ENCODE results near the gene BAIAP2. TPM values are rescaled to one million over a fixed set of nuclear protein-coding genes. Genes with fewer than 3 reads are reported as not detected.
"Not testable (repeated sequence)": the region's sequence is repeated elsewhere in the genome, so short reads cannot be mapped to it uniquely, and the experiment has no call there.

BAIAP2 gene
- polyA plus RNA-seq, 5 donors = 32.0 to 57.6 (median 48.4) TPM

DNA sequence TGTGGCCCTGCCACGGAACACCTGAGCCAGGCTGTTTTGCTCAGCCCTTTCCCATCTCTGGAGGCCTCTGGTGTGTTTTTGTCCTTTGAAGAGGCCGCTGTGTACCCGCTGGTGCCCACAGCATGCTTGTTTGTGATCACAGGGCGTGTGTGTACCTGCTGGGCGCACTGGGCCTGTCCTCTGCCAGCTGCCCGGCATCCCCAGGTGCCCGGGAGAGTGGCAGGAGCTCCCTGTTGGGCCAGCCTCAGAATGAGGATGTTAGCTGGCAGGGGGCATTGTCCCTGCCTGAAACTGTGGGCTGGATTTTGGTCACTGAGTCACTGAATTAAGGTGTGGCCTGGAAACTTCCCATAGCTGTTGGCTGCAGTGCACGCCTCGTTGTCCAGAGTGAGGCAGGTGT, 31.1 kb downstream of the BAIAP2 start:
- DNase-seq = no peak

DNA sequence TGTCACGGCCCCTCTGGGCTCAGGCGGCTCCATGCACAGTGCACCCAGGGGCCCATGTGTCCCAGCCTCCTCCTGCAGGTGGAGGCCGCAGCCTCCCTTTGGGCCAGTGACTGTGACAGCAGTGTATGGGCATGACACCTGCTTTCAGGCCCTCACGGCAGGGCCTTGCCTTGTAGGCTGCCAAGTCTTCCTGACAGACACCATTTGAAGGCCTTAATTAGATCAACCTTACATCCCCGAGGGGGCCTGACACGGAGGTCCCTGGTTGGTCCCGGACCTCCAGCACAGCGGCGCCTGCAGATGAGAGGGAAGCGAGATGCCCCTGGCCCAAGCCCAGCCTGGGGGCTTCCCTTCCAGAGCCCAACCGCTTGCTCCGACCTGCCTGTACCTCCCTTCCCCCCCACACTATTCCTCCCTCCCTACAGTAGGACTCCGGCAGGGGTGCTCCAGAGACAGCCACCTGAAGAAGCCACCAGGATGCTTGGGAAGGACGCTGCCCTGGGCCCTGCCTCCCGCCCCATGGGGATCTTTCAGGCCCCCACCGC, 31.9 kb downstream of the BAIAP2 start:
- DNase-seq = no peak

DNA sequence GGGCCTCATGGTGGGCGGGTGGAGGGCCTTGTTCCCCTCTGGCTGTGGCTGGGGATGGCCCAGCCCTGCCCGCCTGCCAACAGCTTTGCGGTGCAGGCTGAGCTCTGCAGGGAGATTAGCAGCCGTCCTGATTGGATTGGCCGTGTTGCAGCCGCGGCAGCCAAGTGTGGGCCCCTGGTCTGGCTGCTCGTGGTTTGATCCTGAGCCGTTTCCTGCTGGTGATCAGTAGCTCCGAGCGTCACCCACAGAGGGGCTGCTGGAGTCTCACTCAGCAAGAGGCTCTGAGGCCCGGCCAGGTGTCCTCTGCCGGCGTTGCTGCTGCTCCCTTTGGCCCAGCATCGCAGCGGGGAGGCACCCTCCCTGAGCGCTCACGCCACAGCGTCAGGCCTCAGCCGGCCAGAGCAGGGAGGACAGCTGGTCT, 32.5 kb downstream of the BAIAP2 start:
- no peak for DNase-seq

DNA sequence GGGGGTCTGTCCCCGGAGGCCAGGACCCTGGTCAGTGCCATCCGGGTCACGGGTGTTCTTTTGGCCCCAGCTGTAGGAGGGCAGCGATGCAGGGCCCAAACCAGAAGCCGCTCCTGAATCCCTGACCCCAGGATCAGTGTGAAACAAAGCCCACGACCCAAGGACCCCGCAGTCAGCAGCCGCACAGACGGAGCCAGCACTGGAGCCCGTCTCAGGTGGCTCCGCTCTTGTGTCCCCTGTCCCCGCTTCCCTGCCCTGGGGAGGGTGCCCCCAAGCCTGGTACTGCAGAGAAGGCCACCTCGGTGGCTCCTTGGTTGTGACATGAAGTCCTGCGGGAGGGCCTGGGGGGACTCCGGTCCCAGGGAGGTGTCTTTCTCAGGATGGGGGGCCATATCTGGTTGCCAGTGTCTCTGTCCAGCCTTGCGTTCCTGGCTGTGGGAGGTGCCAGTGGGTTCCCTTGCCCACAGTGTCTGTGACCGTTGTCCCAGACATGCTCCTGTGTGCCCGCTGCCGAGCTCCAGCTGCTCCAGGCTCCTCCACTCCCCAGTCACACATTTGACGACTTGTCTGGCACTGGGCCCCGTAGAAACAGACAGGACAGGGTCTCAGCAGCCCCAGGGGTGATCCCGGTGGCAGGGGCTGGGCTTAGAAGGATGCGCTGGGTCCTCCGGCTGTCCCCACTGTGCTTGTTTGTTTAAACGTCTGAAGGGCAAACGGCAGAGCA, 33.6 kb downstream of the BAIAP2 start:
- DNase-seq = no peak

DNA sequence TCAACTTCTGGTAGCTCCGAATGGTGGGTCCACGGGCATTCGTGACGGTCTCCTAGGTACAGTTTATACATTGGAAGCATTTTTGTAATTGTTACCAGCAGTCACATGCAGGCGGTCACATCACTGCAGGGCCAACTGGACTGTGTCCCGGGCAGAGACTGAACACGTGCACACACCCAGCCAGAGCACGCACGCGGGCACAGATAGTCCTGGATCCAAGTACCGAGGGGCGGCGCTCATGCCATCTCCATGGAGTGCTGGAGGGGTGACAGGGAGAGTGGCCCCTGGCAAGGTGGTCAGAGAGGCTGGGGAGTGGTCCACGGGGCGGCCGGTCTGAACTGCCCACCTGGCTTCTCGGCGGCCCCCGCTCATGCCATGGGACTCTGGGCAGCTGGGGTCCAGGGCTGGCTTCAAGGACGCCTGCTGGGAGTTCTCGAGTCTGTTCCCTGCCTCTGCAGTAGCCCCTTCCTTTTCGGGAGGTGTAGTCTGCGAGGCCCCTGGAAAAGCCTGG, 34.2 kb downstream of the BAIAP2 start:
- no peak for DNase-seq

DNA sequence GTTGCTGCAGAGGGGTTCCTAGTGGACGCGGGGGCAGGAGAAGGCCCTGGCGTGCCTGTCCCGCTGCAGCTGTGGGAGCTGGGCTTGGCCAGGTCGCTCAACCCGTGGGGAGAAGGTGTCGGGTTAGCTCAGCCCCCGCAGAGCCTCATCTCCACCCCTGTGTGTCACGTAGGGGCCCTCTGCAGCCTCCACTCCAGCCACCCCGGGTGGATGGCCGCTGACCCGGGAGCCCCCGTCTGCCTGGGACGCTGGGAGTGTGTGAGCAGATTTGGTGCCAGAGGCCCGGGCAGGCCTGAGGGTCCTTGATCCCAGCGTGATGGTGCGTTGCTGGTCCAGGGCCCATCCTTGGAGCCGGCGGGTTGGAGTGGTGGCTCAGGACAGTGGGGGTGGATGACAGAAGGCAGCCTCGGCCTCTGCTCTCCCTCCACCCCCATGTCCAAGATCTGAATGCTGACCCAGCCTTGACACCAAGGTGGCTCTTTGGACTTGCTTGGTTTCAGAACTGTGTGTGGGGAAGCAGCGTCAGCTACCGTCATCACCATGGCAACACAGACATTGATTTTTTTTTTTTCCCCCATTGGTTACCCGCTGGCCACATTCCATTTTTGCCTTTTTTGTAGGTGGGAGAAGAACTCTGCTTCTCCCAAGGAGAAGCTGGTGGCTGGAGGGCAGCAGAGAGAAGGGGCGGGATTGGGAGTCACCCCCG, 35.7 kb downstream of the BAIAP2 start:
- DNase-seq = no peak

DNA sequence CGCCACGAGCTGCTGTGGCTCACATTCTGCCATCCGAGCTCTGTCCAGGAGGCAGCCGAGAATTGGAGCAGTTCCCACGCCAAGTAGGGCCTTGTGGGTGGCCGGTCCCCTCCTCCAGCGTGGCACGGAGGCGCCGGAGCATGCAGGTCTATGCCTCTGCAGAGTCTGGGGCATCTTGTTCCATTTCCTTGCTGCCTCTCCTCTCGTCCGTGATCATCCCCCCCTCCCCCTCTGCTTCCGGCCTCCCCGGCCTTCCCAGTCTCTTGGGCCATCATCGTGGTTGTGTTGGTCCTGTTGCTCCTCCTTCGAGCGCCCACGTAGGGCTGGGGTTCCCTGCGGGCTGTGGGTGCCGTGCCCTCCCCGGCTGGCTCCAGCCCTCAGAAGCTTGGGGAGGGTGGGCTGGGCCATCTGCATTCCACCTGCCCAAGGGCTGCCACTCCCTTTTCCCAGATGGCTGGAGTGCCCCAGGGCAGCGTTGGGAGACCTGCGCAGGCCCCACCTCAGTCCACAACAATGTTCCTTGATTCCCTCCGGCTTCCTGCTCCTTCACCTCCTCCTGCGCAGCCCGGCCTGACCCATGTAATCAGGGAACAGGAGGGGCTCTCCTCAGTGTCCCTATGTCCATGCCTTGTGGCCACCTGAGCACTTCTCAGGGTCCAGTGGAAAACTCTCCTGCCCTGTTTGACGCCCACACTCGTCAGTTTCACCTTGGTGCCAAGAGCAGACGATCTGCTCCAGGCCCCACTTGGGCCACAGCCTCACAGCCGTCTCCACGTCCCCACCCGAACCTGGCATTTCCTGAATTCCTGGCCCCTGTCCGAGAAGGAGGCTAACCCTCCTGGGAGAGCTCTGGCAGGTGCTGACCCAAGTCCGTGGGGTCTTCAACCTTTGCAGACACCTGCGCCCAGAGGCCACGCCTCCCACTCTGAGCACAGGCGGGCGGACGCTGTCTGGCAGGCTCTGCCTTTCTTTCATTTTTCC, 37.1 kb downstream of the BAIAP2 start:
- DNase-seq = no peak

DNA sequence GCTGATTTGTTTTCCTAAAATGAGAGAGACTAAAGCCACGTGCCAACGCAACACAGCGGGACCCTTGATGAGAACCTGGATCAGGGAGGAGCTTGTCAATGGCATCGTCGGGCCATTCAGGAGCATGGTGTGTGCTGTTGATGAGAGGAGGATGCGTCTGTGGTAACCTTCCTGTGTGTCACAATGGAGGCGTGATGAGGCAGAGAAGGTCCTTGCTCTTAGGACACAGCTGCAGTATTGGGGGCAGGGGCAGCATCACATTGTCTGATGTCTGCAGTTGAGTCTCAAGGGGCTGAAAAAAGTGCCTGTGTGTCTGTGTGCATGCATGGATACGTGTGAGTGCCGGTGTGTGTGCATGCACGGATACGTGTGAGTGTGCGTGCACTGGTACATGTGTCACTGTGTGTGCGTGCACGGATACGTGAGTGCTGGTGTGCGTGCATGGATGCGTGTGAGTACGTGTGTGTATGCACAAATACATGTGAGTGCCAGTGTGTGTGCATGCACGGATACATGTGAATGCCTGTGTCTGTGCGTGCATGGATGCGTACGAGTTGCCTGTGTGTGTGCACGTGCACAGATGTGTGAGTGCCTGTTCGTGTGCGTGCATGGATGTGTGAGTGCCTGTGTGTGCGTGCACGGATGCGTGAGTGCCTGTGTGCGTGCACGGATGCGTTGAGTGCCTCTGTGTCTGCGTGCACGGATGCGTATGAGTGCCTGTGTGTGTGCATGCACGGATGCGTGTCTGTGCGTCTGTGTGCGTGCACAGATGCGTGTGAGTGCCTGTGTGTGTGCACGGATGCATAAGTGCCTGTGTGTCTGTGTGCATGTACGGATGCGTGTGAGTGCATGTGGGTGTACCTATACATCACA, 39.3 kb downstream of the BAIAP2 start:
- DNase-seq = no peak

DNA sequence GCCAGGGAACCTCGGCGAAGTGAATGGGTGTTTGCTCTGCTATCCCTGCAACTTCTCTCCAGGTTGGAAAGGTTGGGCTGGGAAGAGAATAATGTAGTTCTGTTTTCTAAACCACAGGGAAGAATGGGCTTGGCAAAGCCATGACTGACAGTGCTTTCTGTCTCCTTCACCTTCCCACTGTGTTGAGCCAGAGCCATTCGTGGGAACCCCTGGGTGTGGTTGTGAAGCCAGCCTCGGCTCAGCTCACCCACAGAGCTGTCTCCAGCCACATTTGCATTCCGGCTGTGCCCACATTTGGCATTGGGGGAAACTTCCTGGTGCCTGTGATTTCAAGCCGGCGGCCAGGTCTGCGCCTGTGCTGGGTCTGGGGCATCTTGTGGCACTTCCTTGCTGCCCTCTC, 39.9 kb downstream of the BAIAP2 start:
- DNase-seq = no peak

DNA sequence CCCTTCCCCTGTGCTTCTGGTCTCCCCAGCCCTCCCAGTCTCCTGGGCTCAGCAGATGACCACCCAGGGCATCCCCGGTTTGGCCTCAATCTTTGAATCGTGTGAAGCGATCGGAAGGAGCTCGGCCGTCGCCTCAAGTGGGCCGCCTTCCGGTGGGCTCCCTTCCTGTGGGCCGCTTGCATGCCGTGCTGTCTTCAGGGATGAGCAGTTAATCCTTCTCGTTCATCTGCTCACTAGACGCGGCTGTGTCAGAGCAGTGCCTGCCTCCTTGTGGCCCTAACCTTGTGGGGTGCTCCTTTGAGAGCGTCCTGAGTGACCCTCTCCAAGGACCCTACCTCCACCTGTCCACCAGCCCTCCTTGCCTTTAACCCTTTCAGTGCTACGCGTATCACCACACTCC, 40.4 kb downstream of the BAIAP2 start:
- no peak for DNase-seq

DNA sequence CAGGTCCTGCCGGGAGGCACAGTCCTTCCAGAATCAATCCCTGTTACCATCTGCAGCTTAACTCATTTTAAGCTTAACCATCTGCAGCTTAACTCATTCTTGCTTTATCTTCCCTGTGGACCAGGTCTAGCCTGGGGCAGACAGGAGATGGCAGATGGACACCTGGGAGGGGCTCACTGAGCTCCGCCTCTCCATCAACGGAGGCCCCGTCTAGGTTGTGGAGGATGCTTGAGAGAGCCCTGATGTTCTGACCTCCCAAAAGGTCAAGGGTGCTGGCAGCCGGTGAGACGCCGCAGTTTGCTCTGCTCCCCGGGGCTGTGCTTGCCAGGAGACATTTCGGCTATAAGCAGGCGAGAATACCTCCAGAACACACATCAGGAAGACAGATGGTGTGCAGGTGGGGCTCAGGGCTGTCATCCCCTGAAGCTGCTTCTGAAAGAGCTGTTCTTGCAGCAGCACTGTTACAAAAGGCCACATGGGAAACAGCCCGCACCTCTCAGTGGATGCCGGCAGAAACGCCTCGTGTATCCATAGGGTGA, 41.3 kb downstream of the BAIAP2 start:
- no peak for DNase-seq

DNA sequence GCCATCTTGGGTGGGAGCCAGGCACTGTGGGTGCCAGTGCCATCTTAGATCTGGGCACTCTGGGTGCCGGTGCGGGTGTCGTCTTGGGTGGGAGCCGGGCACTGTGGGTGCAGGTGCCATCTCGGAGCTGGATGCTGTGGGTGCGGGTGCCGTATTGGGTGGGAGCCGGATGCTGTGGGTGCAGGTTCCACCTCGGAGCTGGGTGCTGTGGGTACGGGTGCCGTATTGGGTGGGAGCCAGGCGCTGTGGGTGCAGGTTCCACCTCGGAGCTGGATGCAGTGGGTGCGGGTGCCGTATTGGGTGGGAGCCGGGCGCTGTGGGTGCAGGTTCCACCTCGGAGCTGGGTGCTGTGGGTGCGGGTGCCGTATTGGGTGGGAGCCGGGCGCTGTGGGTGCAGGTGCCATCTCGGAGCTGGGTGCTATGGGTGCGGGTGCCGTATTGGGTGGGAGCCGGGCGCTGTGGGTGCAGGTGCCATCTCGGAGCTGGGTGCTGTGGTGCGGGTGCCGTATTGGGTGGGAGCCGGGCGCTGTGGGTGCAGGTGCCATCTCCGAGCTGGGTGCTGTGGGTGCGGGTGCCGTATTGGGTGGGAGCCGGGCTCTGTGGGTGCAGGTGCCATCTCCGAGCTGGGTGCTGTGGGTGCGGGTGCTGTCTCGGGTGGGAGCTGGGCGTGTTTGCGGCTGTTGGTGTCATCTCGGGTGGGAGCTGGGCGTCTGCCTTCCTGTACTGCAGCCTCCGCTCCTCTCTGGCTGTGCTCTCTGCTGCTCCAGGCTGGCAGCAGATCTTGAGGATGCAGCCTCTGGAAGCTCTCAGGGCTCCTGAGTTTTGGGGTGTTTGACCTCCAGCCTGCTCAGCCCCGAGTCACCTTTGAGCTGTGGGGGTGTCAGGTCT, 43.3 kb downstream of the BAIAP2 start:
- not testable (repeated sequence) for DNase-seq

DNA sequence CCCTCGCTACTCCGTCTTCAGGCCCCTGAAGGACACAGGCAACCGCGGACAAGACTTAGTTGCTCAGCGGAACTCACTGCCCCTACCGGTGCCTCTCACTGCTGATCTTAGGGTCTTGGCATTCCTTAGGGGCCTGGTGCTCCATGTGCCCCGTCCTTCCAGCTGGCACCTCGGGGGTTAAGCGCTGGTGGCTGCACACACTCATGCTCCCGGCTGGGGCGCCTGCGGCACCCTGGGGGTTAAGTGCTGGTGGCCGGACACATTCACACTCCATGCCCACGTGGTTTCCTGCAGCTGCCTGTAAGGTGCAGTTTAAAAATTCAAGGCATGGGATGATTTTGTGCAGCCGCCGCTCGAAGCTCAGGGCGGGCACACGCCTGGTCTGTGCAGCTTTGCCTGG, 45.1 kb downstream of the BAIAP2 start:
- no peak for DNase-seq

DNA sequence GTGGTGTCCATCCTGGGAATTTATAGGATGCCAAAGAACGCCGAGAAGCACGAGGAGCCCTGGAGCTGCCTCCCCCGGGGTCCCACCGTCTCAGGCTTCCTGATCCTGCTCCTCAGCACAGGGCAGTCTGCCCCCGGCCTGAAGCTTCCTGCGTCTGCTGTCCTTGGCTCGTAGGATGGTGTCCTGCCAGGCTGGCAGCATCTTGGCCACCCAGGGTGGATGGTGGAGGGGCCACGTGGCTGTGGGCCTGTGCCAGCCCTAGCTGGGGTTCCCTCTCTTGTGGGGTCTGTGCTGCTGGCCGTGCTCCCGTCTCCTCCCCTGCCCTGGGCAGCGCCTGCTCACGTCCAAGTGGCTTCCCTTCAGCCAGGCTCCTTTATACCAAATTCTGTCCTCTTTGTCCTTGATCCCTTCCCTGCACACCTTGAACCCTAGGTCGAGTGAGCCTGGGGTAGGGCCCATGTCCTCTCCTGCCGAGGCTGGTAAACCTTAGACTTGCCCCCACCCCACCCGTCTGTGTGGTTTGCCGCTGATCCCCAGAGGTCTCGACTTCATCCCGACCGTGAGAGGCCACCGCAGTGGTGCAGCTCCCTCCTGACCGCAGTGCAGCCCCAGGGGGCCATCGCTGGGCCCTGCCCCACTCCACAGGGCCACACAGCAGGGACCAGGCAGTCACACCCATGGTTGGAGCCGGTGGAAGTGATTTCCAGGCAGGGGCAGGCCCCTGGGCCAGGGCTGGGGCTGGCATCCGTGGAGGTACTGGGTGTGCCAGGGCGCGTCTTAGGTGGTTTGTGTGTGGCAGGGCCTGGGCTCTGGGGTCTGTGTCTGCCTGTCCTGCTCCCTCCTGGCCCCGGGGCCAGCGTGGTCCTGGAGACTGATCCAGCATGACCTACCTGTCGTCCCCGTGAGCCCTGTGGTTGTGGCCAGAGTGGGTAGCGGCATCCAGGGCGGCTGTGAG, 46.5 kb downstream of the BAIAP2 start:
- no peak for DNase-seq

DNA sequence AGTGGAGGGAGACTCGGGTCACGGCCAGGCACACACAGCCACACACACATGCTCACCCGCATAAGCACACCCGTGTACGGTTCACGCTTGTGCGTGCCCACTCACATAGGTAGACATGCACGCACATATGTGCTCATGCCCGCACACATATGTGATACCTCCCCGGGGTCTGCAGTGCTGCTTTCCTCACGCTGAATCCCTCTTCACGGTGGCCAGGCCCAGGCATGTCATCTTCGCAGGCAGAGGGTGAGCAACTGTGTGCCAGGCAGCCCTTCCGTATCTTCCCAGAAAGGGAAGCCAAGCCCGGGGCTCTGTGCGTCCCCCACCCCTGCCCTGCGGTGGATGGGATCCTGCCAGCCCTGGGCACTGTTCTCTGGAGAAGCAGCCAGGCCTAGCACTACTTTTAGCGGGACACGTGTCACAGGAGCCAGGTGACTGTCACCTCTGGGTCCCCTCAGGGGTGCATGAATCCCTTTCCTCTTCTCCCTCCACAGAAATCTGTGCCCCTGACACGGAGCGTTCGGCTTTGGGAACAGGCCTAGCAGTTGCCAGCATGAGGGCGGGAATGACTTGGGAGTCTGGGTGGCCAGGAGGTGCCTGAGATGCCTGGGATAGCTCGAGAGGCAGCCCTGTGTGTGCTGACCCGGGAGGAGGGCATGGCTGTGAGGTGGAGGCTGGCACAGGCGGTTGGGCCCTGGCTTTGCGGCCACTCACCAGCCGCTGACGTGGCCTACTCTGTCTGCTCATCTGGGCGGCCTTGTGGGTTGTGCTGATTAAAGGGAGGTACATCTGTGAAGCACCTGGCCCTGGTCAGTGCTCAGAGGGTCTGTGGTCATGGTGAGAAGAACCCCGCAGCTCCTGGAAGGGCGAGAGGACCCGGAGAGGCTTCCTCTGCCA, 47.5 kb downstream of the BAIAP2 start:
- no peak for DNase-seq

DNA sequence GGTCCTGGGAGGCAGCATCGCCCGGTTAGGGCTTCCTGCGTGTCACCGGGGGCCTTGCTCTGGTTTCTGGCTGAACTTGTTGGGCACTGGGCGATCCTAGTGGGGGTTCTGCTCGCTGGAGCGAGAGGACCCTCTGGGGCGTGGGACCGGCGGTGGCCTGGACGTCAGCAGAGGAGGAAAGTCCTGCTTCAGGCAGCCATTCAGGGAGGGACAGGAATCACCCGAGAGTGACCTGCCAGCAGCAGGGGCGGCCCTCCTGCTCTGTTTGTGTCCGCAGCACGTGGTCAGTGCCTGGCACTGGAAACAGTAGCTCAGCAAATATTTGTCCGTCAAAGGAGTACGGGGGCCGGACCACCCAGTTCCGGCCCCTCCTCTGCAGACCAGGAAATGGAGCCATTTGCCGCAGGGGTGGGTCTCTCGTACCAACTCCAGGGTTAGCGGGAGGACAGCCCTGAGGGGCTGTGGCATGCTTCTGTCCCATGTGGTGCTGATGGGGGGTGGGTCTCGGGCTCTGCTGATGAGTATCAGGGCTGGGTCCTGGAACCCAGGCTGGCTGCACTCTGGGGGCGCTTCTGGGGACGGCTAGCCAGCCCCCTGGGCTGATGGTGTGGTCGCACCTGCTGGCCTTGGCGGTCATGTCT, 48.3 kb downstream of the BAIAP2 start:
- DNase-seq = peak in 1 of 2 donors; percentile 68
